Measurements from ENCODE around the gene TMEM232. TPM values are rescaled to one million over a fixed set of nuclear protein-coding genes. Genes with fewer than 3 reads are reported as not detected.

The TMEM232 gene
- polyA plus RNA-seq, 1 donor (not counting 4 experiments of a cell fraction or from before 2014, with no cell fraction given), result 1.00 TPM

DNA sequence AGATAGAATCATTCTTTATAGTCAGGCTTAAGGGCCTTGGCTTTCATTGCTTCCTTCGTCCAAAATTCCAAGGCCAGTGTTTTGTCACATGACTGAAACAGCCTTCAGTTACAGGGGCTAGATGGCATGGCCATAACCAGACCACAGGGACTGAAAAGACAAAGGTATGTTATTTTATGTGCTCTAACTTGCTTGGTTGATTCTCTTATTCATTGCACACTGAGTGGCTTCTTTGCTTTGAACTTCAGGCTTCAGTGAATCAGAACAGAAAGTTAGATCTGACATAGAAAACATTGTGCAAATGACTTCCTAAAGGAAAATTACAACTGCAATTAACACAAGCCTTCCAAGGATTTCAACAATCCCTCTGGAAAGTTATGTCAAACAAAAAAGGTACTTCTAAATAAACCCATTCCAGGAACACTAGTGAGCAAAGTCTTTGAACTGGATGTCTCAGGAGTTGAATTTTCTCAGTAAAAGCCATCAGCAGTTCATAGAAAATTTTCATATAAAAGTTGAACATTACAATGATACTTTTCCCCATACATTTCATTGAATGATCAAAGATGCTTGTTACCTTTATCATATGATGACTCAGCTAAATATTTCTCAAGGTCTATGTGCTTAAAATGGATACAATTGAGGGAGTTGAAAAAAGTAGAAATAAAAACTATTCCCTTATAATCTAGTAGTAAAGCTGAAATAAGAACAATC lies 355.3 kb downstream of the TMEM232 start:
- DNase-seq (ENCODE audit: low read depth, low spot score) (no peak), FAIRE-seq (no peak)
- Histone ChIP-seq H2AFZ (ENCODE audit: control insufficient read depth, low read length) (no peak overlapping the region), H3K36me3 (ENCODE audit: control insufficient read depth in 2 of 2, extremely low read depth in 1 of 2, insufficient read depth in 2 of 2, low read length in 2 of 2) (no peaks in the 10 kb centered on the region), H3K27me3 (ENCODE audit: control insufficient read depth, extremely low read depth, insufficient read depth, low read length) (no peaks in the 10 kb centered on the region), H3K9ac (ENCODE audit: control insufficient read depth, extremely low read depth, insufficient read depth, low read length) (no peak overlapping the region), H3K9me3 (ENCODE audit: control insufficient read depth, low read depth, low read length) (no peaks in the 10 kb centered on the region), H3K79me2 (ENCODE audit: control insufficient read depth, insufficient read depth, low read length) (no peaks in the 10 kb centered on the region), H3K4me3 (ENCODE audit: control insufficient read depth in 2 of 3, extremely low read depth in 1 of 3, insufficient read depth in 2 of 3, low read depth in 1 of 3, low read length in 3 of 3) (no peak overlapping the region), H4K20me1 (ENCODE audit: control insufficient read depth, extremely low read depth, insufficient read depth, low read length) (no peaks in the 10 kb centered on the region), H3K4me2 (ENCODE audit: control insufficient read depth, extremely low read depth, insufficient read depth, low read depth, low read length) (no peak overlapping the region), H3K9me1 (ENCODE audit: control insufficient read depth, extremely low read depth, insufficient read depth, low read length) (no peaks in the 10 kb centered on the region), H3K4me1 (ENCODE audit: control insufficient read depth, extremely low read depth, insufficient read depth, low read length) (no peaks in the 10 kb centered on the region), H3K27ac (ENCODE audit: control insufficient read depth, insufficient read depth, low read length) (no peak overlapping the region)
- dilution Hi-C loops (cut with MboI; ENCODE audit: extremely low pct_ligation_motif_present, low sequenced_read_pairs), result no loop called here
- TF ChIP-seq, protein P1, sequence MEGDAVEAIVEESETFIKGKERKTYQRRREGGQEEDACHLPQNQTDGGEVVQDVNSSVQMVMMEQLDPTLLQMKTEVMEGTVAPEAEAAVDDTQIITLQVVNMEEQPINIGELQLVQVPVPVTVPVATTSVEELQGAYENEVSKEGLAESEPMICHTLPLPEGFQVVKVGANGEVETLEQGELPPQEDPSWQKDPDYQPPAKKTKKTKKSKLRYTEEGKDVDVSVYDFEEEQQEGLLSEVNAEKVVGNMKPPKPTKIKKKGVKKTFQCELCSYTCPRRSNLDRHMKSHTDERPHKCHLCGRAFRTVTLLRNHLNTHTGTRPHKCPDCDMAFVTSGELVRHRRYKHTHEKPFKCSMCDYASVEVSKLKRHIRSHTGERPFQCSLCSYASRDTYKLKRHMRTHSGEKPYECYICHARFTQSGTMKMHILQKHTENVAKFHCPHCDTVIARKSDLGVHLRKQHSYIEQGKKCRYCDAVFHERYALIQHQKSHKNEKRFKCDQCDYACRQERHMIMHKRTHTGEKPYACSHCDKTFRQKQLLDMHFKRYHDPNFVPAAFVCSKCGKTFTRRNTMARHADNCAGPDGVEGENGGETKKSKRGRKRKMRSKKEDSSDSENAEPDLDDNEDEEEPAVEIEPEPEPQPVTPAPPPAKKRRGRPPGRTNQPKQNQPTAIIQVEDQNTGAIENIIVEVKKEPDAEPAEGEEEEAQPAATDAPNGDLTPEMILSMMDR (optimal IDR thresholded peaks at IDR 0.05 in 1 of 3, IDR thresholded peaks at IDR 0.05 in 1 of 3, conservative IDR thresholded peaks at IDR 0.05 in 1 of 3; ENCODE audit: extremely low read depth in 1 of 3, insufficient read depth in 2 of 3, low read length in 3 of 3), result no peak
- no peak for TF ChIP-seq EZH2 (IDR thresholded peaks at IDR 0.05; ENCODE audit: low read length)

Small RNAs within 50 kb of the gene (small RNA-seq; reads per million reads assigned to genes)
- gene MIR548F3 (ENCODE audit: insufficient read length in 3 of 3, low read depth in 3 of 3, low replicate concordance in 1 of 3), result 0 reads per million in 3 experiments
- 0 reads per million in 3 experiments for gene RF00432 (ENCODE audit: insufficient read length in 3 of 3, low read depth in 3 of 3, low replicate concordance in 1 of 3)

Other genes with a start within 250 kb of the TMEM232 start
- gene SLC25A46, start 12.3 kb upstream of the TMEM232 start, polyA plus RNA-seq, result 28.1 to 56.2 TPM (median 29.6 TPM) in 3 replicates

Data from keratinocyte (primary cell).